NCI-H510A (cell line): ENCODE results near the gene BAIAP2.

ENCODE experiments used
- DNase-seq: peaks from one replicate; lab custom pipeline; 2025; lab: John Stamatoyannopoulos, UW

Gene BAIAP2

GRCh38 chr17:81034779-81035520 lies at the start of gene BAIAP2:
BAIAP2 (plus strand) TSS chr17:81035151; CDS start chr17:81035255, 104 bp downstream.
- peak; percentile 93 for DNase-seq

GRCh38 chr17:80986046-80986445 lies 48.9 kb upstream of the BAIAP2 start:
- no peak for DNase-seq

- DNase-seq = no peak
These were observed 48.0 kb upstream of the BAIAP2 start for GRCh38 chr17:80986816-80987475.

- DNase-seq = no peak
These were observed 47.0 kb upstream of the BAIAP2 start for GRCh38 chr17:80987941-80988461.

- no peak for DNase-seq
These were observed 45.4 kb upstream of the BAIAP2 start for GRCh38 chr17:80989586-80989913.

GRCh38 chr17:80990921-80991644 lies 43.9 kb upstream of the BAIAP2 start:
- no peak for DNase-seq

- DNase-seq = peak; percentile 65
These were observed 43.3 kb upstream of the BAIAP2 start, which contains the start of gene CHMP6 for GRCh38 chr17:80991645-80992076. CHMP6 (plus strand) TSS chr17:80991841; CDS start chr17:80991919, 78 bp downstream.

GRCh38 chr17:80992077-80992947 lies 42.6 kb upstream of the BAIAP2 start:
- DNase-seq = no peak

GRCh38 chr17:80992948-80993624 lies 41.9 kb upstream of the BAIAP2 start:
- DNase-seq = no peak

GRCh38 chr17:80995131-80995530 lies 39.8 kb upstream of the BAIAP2 start:
- no peak for DNase-seq

GRCh38 chr17:80996422-80997305 lies 38.3 kb upstream of the BAIAP2 start:
- no peak for DNase-seq

GRCh38 chr17:80997424-80998117 lies 37.4 kb upstream of the BAIAP2 start:
- no peak for DNase-seq

- no peak for DNase-seq
These were observed 36.7 kb upstream of the BAIAP2 start for GRCh38 chr17:80998118-80998747.

GRCh38 chr17:80998748-80999535 lies 36.0 kb upstream of the BAIAP2 start:
- DNase-seq = no peak

GRCh38 chr17:80999536-81000333 lies 35.2 kb upstream of the BAIAP2 start:
- DNase-seq = no peak

GRCh38 chr17:81000334-81000630 lies 34.7 kb upstream of the BAIAP2 start:
- DNase-seq = no peak

- DNase-seq = no peak
These were observed 34.2 kb upstream of the BAIAP2 start for GRCh38 chr17:81000631-81001357.
